GM12892 (cell line): ENCODE measurements around the gene GUCA1A.

Source experiments
- POLR2A ChIP-seq: IDR thresholded peaks from 2 replicates; pipeline ENCODE4 v1.6.1; 2011; ENCODE audit warnings: low read depth, low read length, control low read depth
- POLR2AphosphoS5 ChIP-seq: IDR thresholded peaks from 2 replicates; pipeline ENCODE4 v1.6.1; 2011; ENCODE audit warnings: low read depth, low read length, control low read depth
- TAF1 ChIP-seq: IDR thresholded peaks from 2 replicates; pipeline ENCODE4 v1.6.1; 2011; ENCODE audit warnings: low read depth, mild to moderate bottlenecking, control low read depth, low read length, borderline replicate concordance

- TF ChIP-seq TAF1 (no peak), POLR2A (no peak), POLR2AphosphoS5 (no peak)
These were observed 37.4 kb downstream of the GUCA1A start for GRCh38 chr6:42210551-42210950.
